Thyroid gland (tissue), 4 donors: Measurements from ENCODE around the gene SIL1. TPM values are rescaled to one million over a fixed set of nuclear protein-coding genes. Genes with fewer than 3 reads are reported as not detected.

ENCODE experiments used
- DNase-seq, 2 donors: peaks; one replicate each; pipeline ENCODE4 v3.0.0-alpha.2; 2019
- H3K27ac ChIP-seq, 3 donors: fragments of 200-600 bp; sonication (generic); 1 replicate in 2 of 3; 2 replicates in 1 of 3; pipeline ENCODE4 v1.5.1; 2016 to 2019; ENCODE audit warnings: mild to moderate bottlenecking in 1 of 3, moderate library complexity in 1 of 3
- H3K27me3 ChIP-seq: fragments of 200-600 bp; sonication (generic); one replicate; pipeline ENCODE4 v1.5.1; 2019
- H3K36me3 ChIP-seq, 2 donors: fragments of 200-600 bp; sonication (generic); one replicate each; pipeline ENCODE4 v1.5.1; 2016 to 2019
- H3K4me1 ChIP-seq, 2 donors: fragments of 200-600 bp; sonication (generic); one replicate each; pipeline ENCODE4 v1.5.1; 2017 to 2019
- H3K4me3 ChIP-seq, 3 donors: fragments of 200-600 bp; sonication (generic); replicated peaks in 1 of 3; 1 replicate in 2 of 3; 2 replicates in 1 of 3; pipeline ENCODE4 v1.5.1; 2016; ENCODE audit warnings: mild to moderate bottlenecking in 1 of 3
- H3K9me3 ChIP-seq: fragments of 200-600 bp; sonication (generic); one replicate; pipeline ENCODE4 v1.5.1; 2017
- CTCF ChIP-seq, 6 experiments: fragments of 200-600 bp in 3 of 6; fragments of 450-650 bp in 3 of 6; sonication (generic) in 3 of 6; IDR thresholded peaks; one replicate each; pipeline ENCODE4 v1.5.1; 2016 to 2019; ENCODE audit warnings: antibody characterized with exemption in 6 of 6, mild to moderate bottlenecking in 2 of 6, inconsistent platforms in 1 of 6, moderate library complexity in 1 of 6
- POLR2A ChIP-seq, 2 donors: fragments of 450-650 bp; IDR thresholded peaks; one replicate each; pipeline ENCODE4 v1.6.1; 2017; ENCODE audit warnings: antibody characterized with exemption in 2 of 2, mild to moderate bottlenecking in 2 of 2, moderate library complexity in 1 of 2
- WGBS, 2 donors: methylation state at CpG; one replicate each; pipeline ENCODE4 v1.1.5; 2017; 5-methylcytosine and 5-hydroxymethylcytosine counted together
- intact Hi-C: fragments of 100-400 bp; cut with DNase I; formaldehyde crosslinking; loops from one replicate; pipeline ENCODE4 v1.15.1; 2023
- total RNA-seq, 4 donors: library from RNA; depleted of rRNA; stranded (reverse); fragments of >200 nt; gene quantifications; one replicate each; pipeline ENCODE4 v1.2.3, GENCODE V29; 2016

SIL1 gene
- total RNA-seq, 4 donors from 2014 or later, result 57.5 to 103 (median 81.7) TPM

- no peaks in the 10 kb centered on the region for H3K27me3 ChIP-seq
- H3K4me1 ChIP-seq, result peaks cover 0 to 8% of the 10 kb centered on the region in 2 donors
- no peaks in the 10 kb centered on the region for H3K9me3 ChIP-seq
- TF ChIP-seq POLR2A (IDR thresholded peaks at IDR 0.05), result no peak
- TF ChIP-seq CTCF (IDR thresholded peaks at IDR 0.05), result no peak
- H3K27ac ChIP-seq, result no peak overlapping the region
- no peak for DNase-seq
- no peaks in the 10 kb centered on the region for H3K36me3 ChIP-seq
- intact Hi-C loops, result no loop called here
- 91 to 94% methylated on average over 4 of the region's 4 CpGs for WGBS, 2 donors
- no peak overlapping the region for H3K4me3 ChIP-seq
These were observed 7.0 kb upstream of the SIL1 start for GRCh38 chr5:139205124-139205523.

GRCh38 chr5:139204196-139204595, 6.0 kb upstream of the SIL1 start:
- WGBS, 2 donors, result 55 to 87% methylated on average over 1 to 2 of the region's 2 CpGs
- H3K36me3 ChIP-seq, result no peaks in the 10 kb centered on the region
- TF ChIP-seq POLR2A (IDR thresholded peaks at IDR 0.05), result no peak
- TF ChIP-seq CTCF (IDR thresholded peaks at IDR 0.05), result no peak
- intact Hi-C loops, result no loop called here
- H3K27ac ChIP-seq, result no peak overlapping the region
- H3K27me3 ChIP-seq, result no peaks in the 10 kb centered on the region
- no peak for DNase-seq
- no peak overlapping the region for H3K4me3 ChIP-seq
- H3K4me1 ChIP-seq, result peaks cover 0 to 8% of the 10 kb centered on the region in 2 donors
- H3K9me3 ChIP-seq, result no peaks in the 10 kb centered on the region

DNA sequence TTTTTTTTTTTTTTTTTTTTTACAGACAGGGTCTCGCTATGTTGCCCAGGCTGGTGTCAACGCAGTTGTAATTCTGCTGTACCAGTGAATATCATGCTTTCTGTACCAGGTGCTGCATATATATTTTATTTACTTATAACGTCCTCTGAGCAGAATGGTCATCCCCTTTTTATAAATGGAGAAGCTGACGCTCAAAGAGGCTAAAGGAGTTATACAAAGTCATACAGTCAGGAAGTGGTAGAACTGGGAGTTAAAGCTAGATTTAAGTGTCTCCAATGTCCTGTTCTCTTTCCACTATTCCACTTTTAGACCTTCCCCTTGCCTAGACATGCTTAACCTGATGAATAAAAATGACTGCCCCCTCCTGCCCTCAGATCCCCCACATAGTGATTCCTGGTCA, 1.2 kb upstream of the SIL1 start:
- no peak for TF ChIP-seq CTCF (IDR thresholded peaks at IDR 0.05)
- no peak for TF ChIP-seq POLR2A (IDR thresholded peaks at IDR 0.05)
- Histone ChIP-seq H3K27me3 (no peaks in the 10 kb centered on the region), H3K4me3 (no peak overlapping the region), H3K27ac (no peak overlapping the region), H3K9me3 (no peaks in the 10 kb centered on the region), H3K36me3 (no peaks in the 10 kb centered on the region), H3K4me1 (peaks cover 0 to 13% of the 10 kb centered on the region in 2 donors)
- intact Hi-C loops, result no loop called here
- 96 to 98% methylated on average over 4 of the region's 4 CpGs for WGBS, 2 donors
- DNase-seq, result no peak

DNA sequence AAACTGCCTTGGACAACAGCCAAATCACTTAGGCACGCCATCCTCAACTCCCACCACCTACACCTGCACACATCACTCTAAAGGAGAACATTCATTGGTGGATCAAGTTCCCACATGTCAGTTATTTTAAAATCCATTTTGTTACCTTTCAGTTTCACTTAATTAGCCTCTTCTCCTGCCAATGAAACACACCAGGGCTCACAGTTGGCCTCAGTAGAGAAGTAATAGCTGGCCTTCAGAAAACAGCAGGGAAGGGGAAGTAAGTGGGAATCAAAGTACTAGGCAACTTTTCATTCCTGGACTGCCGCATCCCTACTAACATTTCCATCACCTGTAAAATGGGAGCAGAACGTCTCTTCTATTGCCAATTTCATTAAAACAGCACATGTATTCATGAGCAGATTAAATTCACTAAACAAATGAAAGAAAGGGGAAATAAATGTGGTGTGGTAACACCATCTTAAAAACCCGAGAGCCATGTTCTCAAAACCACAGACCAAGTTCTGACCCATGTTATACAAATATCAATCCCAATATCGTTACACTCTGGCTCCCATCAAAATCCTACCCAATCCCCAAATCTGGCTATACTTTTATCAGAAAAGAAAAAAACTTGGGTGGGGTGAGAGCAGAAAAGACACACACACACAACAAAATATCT, 1.7 kb downstream of the SIL1 start:
- no peaks in the 10 kb centered on the region for H3K27me3 ChIP-seq
- WGBS, 2 donors, result 88 to 90% methylated on average over 5 of the region's 5 CpGs
- H3K4me1 ChIP-seq, result peaks cover 0 to 13% of the 10 kb centered on the region in 2 donors
- H3K4me3 ChIP-seq, result no peak overlapping the region
- H3K27ac ChIP-seq, result no peak overlapping the region
- H3K36me3 ChIP-seq, result no peaks in the 10 kb centered on the region
- no peak for TF ChIP-seq CTCF (IDR thresholded peaks at IDR 0.05)
- no peak for TF ChIP-seq POLR2A (IDR thresholded peaks at IDR 0.05)
- intact Hi-C loops, result no loop called here
- H3K9me3 ChIP-seq, result no peaks in the 10 kb centered on the region
- no peak for DNase-seq

DNA sequence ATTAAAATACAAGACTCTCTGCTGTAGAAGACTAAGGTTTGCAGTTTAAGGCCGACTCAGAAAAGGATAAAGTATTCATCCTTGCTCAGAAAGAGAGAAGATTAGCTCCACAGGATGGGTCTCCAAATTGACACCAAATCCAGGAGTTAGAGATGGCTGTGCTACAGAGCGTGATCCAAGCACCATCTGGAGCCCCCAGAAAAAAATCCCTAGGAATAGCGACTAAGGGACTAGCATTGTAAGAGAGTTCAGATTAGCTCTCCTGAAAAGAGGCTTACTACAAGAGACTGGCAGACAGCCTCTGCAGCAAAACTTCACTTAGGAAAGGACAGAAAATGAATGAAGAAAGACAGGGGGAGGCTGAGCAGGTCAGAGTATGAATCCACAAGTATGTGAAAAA, 3.7 kb downstream of the SIL1 start:
- no peaks in the 10 kb centered on the region for H3K9me3 ChIP-seq

More for the DNA sequence above, 3.7 kb downstream of the SIL1 start:
- Histone ChIP-seq H3K27me3 (no peaks in the 10 kb centered on the region), H3K4me3 (no peak overlapping the region), H3K27ac (no peak overlapping the region), H3K36me3 (no peaks in the 10 kb centered on the region), H3K4me1 (peaks cover 0 to 13% of the 10 kb centered on the region in 2 donors)
- TF ChIP-seq CTCF (IDR thresholded peaks at IDR 0.05) (no peak), POLR2A (IDR thresholded peaks at IDR 0.05) (no peak)
- no peak for DNase-seq
- intact Hi-C loops, result no loop called here
- 94 to 97% methylated on average over 3 of the region's 3 CpGs for WGBS, 2 donors
